GM21360 (cell line): ENCODE data around the gene KDM6A.

Experiments
- ATAC-seq: cut with Tn5 transposase; IDR thresholded peaks from one replicate; pipeline ENCODE4 v1.9.1; 2021; ENCODE audit warnings: mild to moderate bottlenecking, moderate library complexity; ENCODE audit not compliant: unreplicated experiment

The KDM6A gene

DNA sequence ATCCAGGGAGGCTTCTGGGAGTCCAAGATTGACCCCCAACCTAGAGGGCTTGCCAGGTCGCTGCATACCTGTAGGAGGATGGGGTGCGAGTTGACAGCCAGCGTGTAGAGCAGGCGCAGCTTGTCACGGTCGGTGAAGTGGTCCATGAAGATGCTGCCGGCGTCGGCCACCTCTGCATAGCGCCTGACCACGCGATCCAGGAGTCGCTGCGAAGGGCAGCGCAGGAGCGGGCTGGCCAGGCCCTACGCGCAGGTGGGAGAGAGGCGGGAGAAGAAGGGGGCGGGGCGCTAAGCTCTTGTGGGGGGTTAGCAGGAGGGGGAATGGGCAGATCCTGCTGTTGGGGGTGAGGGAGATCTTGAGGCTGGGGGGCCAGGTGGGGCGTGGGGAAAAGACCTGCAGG lies 284.7 kb downstream of the KDM6A start:
- ATAC-seq = no peak
